HCT116 (cell line): ENCODE measurements around the gene MAP3K21. TPM values are rescaled to one million over a fixed set of nuclear protein-coding genes. Genes with fewer than 3 reads are reported as not detected.

Experiments
- ATAC-seq: fragments of 200-7000 bp; cut with Tn5 transposase; 2 replicates; pipeline ENCODE4 v1.9.1; 2020; ENCODE audit warnings: mild to moderate bottlenecking, moderate library complexity
- BruUV-seq: library from RNA; stranded (reverse); fragments of 400-500 nt; replicated peaks from 2 replicates; lab custom pipeline; 2021; lab: Mats Ljungman, UMichigan
- CTCF ChIA-PET: fragments of 300-600 bp; sonication (Branson Sonifier 250); formaldehyde crosslinking; loops from one replicate; lab custom pipeline; 2021; ENCODE audit warnings: antibody characterized with exemption; lab: Charles Lee
- POLR2A ChIA-PET: fragments of 300-600, 350-600 bp; sonication (Branson Sonifier 250); formaldehyde crosslinking; loops from one replicate; lab custom pipeline; 2021; ENCODE audit warnings: antibody characterized with exemption; lab: Charles Lee
- RAD21 ChIA-PET, 2 experiments: fragments of 300-600 bp; sonication (Branson Sonifier 250); formaldehyde crosslinking; loops; one replicate each; lab custom pipeline; 2023; ENCODE audit warnings: low total read pairs in 2 of 2; ENCODE audit not compliant: uncharacterized antibody in 2 of 2, unreplicated experiment in 2 of 2, low non-redundant PET in 1 of 2; lab: Charles Lee
- DNase-seq: peaks from one replicate; pipeline ENCODE4 v3.0.0-alpha.2; 2010; ENCODE audit warnings: low read depth, low spot score
- H2AFZ ChIP-seq: fragments of 200-600 bp; shearing (Covaris generic), sonication (generic); 2 replicates; pipeline ENCODE4 v1.6.1; 2017; ENCODE audit warnings: low read depth, mixed run types, mixed read lengths, antibody characterized with exemption, low read length; ENCODE audit not compliant: poor library complexity, severe bottlenecking
- H3K27ac ChIP-seq: 2 replicates; pipeline ENCODE4 v1.5.1; 2012; ENCODE audit warnings: low read depth, low read length
- H3K27me3 ChIP-seq: fragments of 200-600 bp; sonication (generic); 2 replicates; pipeline ENCODE4 v1.6.1; 2016; ENCODE audit warnings: mixed run types, low read length, mixed read lengths; ENCODE audit not compliant: insufficient read depth
- H3K36me3 ChIP-seq, 2 experiments: fragments of 200-500 bp in 1 of 2; fragments of 200-600 bp in 1 of 2; sonication (Bioruptor generic) in 1 of 2; sonication (generic) in 1 of 2; 2 replicates each; pipeline versions ENCODE4 v1.5.1 to v1.6.1; 2014 to 2016; ENCODE audit warnings: low read length in 2 of 2, inconsistent platforms in 1 of 2, mixed read lengths in 1 of 2, mixed run types in 1 of 2; ENCODE audit not compliant: insufficient read depth in 2 of 2, control insufficient read depth in 1 of 2
- H3K4me1 ChIP-seq, 2 experiments: fragments of 200-600 bp in 1 of 2; sonication (generic) in 1 of 2; 2 replicates each; pipeline versions ENCODE4 v1.5.1 to v1.6.1; 2012 to 2017; ENCODE audit warnings: low read length in 2 of 2, inconsistent platforms in 1 of 2, mild to moderate bottlenecking in 1 of 2, mixed read lengths in 1 of 2, mixed run types in 1 of 2, moderate library complexity in 1 of 2; ENCODE audit not compliant: insufficient read depth in 2 of 2, control insufficient read depth in 1 of 2
- H3K4me2 ChIP-seq: fragments of 200-600 bp; sonication (generic); 2 replicates; pipeline ENCODE4 v1.6.1; 2017; ENCODE audit warnings: mixed run types, low read length, mixed read lengths
- H3K4me3 ChIP-seq, 2 experiments: fragments of 200-600 bp in 1 of 2; sonication (generic) in 1 of 2; replicated peaks in 1 of 2; 2 replicates each; pipeline ENCODE4 v1.5.1; 2011 to 2016; ENCODE audit warnings: low read length in 2 of 2, control low read depth in 1 of 2, low read depth in 1 of 2, mild to moderate bottlenecking in 1 of 2, mixed read lengths in 1 of 2, mixed run types in 1 of 2
- H3K79me2 ChIP-seq: fragments of 200-600 bp; sonication (generic); 2 replicates; pipeline ENCODE4 v1.6.1; 2017; ENCODE audit warnings: mild to moderate bottlenecking, mixed run types, low read length, moderate library complexity, mixed read lengths; ENCODE audit not compliant: insufficient read depth
- H3K9ac ChIP-seq: fragments of 200-600 bp; sonication (generic); 2 replicates; pipeline ENCODE4 v1.6.1; 2016; ENCODE audit warnings: low read length, mixed read lengths
- H3K9me2 ChIP-seq: fragments of 200-600 bp; sonication (generic), shearing (Covaris generic); 2 replicates; pipeline ENCODE4 v1.6.1; 2017; ENCODE audit warnings: mixed run types, mild to moderate bottlenecking, moderate library complexity; ENCODE audit not compliant: insufficient read depth
- H3K9me3 ChIP-seq, 2 experiments: fragments of 200-500 bp in 1 of 2; fragments of 200-600 bp in 1 of 2; sonication (Bioruptor generic) in 1 of 2; sonication (generic) in 1 of 2; 2 replicates each; pipeline ENCODE4 v1.6.1; 2014 to 2017; ENCODE audit warnings: low read length in 2 of 2, mixed read lengths in 2 of 2, inconsistent platforms in 1 of 2, low read depth in 1 of 2, mild to moderate bottlenecking in 1 of 2, mixed run types in 1 of 2, moderate library complexity in 1 of 2; ENCODE audit not compliant: control insufficient read depth in 1 of 2, insufficient read depth in 1 of 2
- H4K20me1 ChIP-seq: fragments of 200-600 bp; sonication (generic), shearing (Covaris generic); 2 replicates; pipeline ENCODE4 v1.6.1; 2017; ENCODE audit warnings: mixed run types, mild to moderate bottlenecking, moderate library complexity; ENCODE audit not compliant: insufficient read depth
- CBX3 ChIP-seq: IDR thresholded peaks from 2 replicates; pipeline ENCODE4 v1.6.1; 2012; ENCODE audit warnings: low read depth
- CEBPB ChIP-seq: IDR thresholded peaks from 2 replicates; pipeline ENCODE4 v1.6.1; 2012; ENCODE audit warnings: low read depth
- EGR1 ChIP-seq: IDR thresholded peaks from 2 replicates; pipeline ENCODE4 v1.6.1; 2012; ENCODE audit warnings: low read depth
- ELF1 ChIP-seq: IDR thresholded peaks from 2 replicates; pipeline ENCODE4 v1.6.1; 2012; ENCODE audit warnings: low read depth, borderline replicate concordance
- EZH2 ChIP-seq: fragments of 200-600 bp; sonication (generic); IDR thresholded peaks from 2 replicates; pipeline ENCODE4 v1.6.1; 2017; ENCODE audit warnings: antibody characterized with exemption, mixed run types
- SIN3A ChIP-seq: IDR thresholded peaks from 2 replicates; pipeline ENCODE4 v1.6.1; 2012; ENCODE audit warnings: low read depth
- SP1 ChIP-seq: IDR thresholded peaks from 2 replicates; pipeline ENCODE4 v1.6.1; 2012; ENCODE audit warnings: low read depth
- TCF7L2 ChIP-seq: IDR thresholded peaks from 2 replicates; pipeline ENCODE4 v1.7.0; 2011; ENCODE audit warnings: borderline replicate concordance, inconsistent platforms; ENCODE audit not compliant: insufficient read depth, insufficient read length; ENCODE audit errors: extremely low read depth
- intact Hi-C: fragments of 100-400 bp; cut with micrococcal nuclease; formaldehyde crosslinking; loops from 2 replicates; pipeline ENCODE4 v1.10.0; 2022
- total RNA-seq: library from RNA; stranded (reverse); gene quantifications from one replicate; pipeline ENCODE4 v1.2.1, GENCODE V29; 2021; ENCODE audit not compliant: unreplicated experiment
- TF ChIP-seq, protein P1 (sequence below): IDR thresholded peaks from 2 replicates; pipeline ENCODE4 v1.6.1; 2012
- TF ChIP-seq, protein P2 (sequence below): IDR thresholded peaks from 2 replicates; pipeline ENCODE4 v1.6.1; 2012; ENCODE audit warnings: low read depth

The MAP3K21 gene
- total RNA-seq, 1 experiment from 2014 or later = 19.1 TPM

DNA sequence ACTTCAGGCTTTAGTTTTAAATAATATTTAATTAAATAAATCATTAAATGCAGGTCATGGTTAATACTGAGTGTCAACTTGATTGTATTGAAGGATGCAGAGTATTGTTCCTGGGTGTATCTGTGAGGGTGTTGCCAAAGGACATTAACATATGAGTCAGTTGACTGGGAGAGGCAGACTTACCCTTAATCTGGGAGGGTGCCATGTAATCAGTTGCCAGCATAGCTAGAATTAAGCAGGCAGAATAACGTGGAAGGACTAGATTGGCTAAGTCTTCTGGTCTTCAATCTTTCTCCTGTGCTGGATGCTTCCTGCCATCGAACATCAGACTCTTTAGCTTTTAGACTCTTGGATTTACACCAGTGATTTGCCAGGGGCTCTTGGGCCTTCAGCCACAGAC lies 85.3 kb downstream of the MAP3K21 start:
- intact Hi-C loops = no loop called here
- H3K4me3 ChIP-seq = no peak overlapping the region
- H3K36me3 ChIP-seq = no peaks in the 10 kb centered on the region
- H3K27me3 ChIP-seq = no peaks in the 10 kb centered on the region
- H3K4me2 ChIP-seq = no peak overlapping the region
- no peaks in the 10 kb centered on the region for H3K79me2 ChIP-seq
- no peak for DNase-seq
- H3K4me1 ChIP-seq = no peaks in the 10 kb centered on the region
- H3K27ac ChIP-seq = no peak overlapping the region
- no peak overlapping the region for H2AFZ ChIP-seq
- H4K20me1 ChIP-seq = no peaks in the 10 kb centered on the region
- no peaks in the 10 kb centered on the region for H3K9me2 ChIP-seq
- ATAC-seq = no peak
- TF ChIP-seq, protein P1, sequence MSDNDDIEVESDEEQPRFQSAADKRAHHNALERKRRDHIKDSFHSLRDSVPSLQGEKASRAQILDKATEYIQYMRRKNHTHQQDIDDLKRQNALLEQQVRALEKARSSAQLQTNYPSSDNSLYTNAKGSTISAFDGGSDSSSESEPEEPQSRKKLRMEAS = no peak
- TF ChIP-seq EZH2 (no peak), EGR1 (no peak), SIN3A (no peak), ELF1 (no peak), TCF7L2 (no peak), CEBPB (no peak), CBX3 (no peak), SP1 (no peak)
- TF ChIP-seq, protein P2, sequence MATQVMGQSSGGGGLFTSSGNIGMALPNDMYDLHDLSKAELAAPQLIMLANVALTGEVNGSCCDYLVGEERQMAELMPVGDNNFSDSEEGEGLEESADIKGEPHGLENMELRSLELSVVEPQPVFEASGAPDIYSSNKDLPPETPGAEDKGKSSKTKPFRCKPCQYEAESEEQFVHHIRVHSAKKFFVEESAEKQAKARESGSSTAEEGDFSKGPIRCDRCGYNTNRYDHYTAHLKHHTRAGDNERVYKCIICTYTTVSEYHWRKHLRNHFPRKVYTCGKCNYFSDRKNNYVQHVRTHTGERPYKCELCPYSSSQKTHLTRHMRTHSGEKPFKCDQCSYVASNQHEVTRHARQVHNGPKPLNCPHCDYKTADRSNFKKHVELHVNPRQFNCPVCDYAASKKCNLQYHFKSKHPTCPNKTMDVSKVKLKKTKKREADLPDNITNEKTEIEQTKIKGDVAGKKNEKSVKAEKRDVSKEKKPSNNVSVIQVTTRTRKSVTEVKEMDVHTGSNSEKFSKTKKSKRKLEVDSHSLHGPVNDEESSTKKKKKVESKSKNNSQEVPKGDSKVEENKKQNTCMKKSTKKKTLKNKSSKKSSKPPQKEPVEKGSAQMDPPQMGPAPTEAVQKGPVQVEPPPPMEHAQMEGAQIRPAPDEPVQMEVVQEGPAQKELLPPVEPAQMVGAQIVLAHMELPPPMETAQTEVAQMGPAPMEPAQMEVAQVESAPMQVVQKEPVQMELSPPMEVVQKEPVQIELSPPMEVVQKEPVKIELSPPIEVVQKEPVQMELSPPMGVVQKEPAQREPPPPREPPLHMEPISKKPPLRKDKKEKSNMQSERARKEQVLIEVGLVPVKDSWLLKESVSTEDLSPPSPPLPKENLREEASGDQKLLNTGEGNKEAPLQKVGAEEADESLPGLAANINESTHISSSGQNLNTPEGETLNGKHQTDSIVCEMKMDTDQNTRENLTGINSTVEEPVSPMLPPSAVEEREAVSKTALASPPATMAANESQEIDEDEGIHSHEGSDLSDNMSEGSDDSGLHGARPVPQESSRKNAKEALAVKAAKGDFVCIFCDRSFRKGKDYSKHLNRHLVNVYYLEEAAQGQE = no peak
- RAD21 ChIA-PET = no interaction called here
- no TSS peak for BruUV-seq
- POLR2A ChIA-PET = no interaction called here
- H3K9ac ChIP-seq = no peak overlapping the region
- CTCF ChIA-PET = no interaction called here
- no peaks in the 10 kb centered on the region for H3K9me3 ChIP-seq
